Neural cell (in vitro differentiated cells): ENCODE data around the gene SLC38A4.

ENCODE experiments used
- CTCF ChIP-seq: fragments of 450-650 bp; IDR thresholded peaks from 2 replicates; pipeline ENCODE4 v1.5.1; 2014; ENCODE audit warnings: antibody characterized with exemption, mild to moderate bottlenecking, moderate library complexity; ENCODE audit not compliant: poor library complexity, severe bottlenecking
- EP300 ChIP-seq: fragments of 450-650 bp; conservative IDR thresholded peaks from 2 replicates; pipeline ENCODE4 v1.6.1; 2014; ENCODE audit warnings: antibody characterized with exemption, mild to moderate bottlenecking, moderate library complexity; ENCODE audit not compliant: poor library complexity, severe bottlenecking
- EZH2 ChIP-seq: fragments of 200-600, 300-800 bp; shearing (Covaris generic), sonication (generic); IDR thresholded peaks from 2 replicates; pipeline ENCODE4 v1.6.1; 2014; ENCODE audit warnings: antibody characterized with exemption, low read length, borderline replicate concordance, mild to moderate bottlenecking; ENCODE audit not compliant: insufficient read depth, poor library complexity, severe bottlenecking
- MXI1 ChIP-seq: fragments of 450-650 bp; conservative IDR thresholded peaks from 2 replicates; pipeline ENCODE4 v1.6.1; 2014; ENCODE audit warnings: antibody characterized with exemption, mild to moderate bottlenecking; ENCODE audit not compliant: poor library complexity, severe bottlenecking
- POLR2AphosphoS5 ChIP-seq: IDR thresholded peaks from 2 replicates; pipeline ENCODE4 v1.6.1; 2012
- RAD21 ChIP-seq: fragments of 450-650 bp; conservative IDR thresholded peaks from 2 replicates; pipeline ENCODE4 v1.6.1; 2014; ENCODE audit warnings: antibody characterized with exemption, mild to moderate bottlenecking, moderate library complexity
- SMC3 ChIP-seq: fragments of 450-650 bp; conservative IDR thresholded peaks from 2 replicates; pipeline ENCODE4 v1.6.1; 2014; ENCODE audit warnings: antibody characterized with exemption, mild to moderate bottlenecking, moderate library complexity; ENCODE audit not compliant: poor library complexity
- TAF1 ChIP-seq: IDR thresholded peaks from 2 replicates; pipeline ENCODE4 v1.6.1; 2012; ENCODE audit warnings: low read depth
- TF ChIP-seq, protein P1 (sequence below): IDR thresholded peaks from 2 replicates; pipeline ENCODE4 v1.6.1; 2012; ENCODE audit warnings: borderline replicate concordance

DNA sequence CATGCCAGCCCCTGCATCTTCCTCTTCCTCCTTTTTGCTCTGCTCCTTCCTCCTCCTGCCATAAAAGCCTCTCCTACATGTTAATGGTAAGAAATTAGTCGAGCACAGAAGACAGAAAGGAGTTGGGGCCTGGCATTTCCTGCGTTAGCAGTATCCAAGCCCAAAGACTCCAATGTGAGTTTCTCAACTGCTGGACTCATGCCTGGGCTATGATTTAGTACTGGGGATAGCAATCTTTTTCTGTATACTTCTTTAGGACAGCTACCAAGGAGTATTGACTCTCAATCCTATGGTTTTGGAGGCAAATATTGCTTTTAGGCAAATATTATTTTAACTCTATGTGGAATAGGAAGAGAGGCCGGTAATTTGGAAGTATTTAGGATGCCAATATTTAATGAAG lies 18.0 kb upstream of the SLC38A4 start:
- TF ChIP-seq CTCF (no peak), RAD21 (no peak), EP300 (no peak), EZH2 (no peak), POLR2AphosphoS5 (no peak), SMC3 (no peak), MXI1 (no peak), TAF1 (no peak)
- TF ChIP-seq, protein P1, sequence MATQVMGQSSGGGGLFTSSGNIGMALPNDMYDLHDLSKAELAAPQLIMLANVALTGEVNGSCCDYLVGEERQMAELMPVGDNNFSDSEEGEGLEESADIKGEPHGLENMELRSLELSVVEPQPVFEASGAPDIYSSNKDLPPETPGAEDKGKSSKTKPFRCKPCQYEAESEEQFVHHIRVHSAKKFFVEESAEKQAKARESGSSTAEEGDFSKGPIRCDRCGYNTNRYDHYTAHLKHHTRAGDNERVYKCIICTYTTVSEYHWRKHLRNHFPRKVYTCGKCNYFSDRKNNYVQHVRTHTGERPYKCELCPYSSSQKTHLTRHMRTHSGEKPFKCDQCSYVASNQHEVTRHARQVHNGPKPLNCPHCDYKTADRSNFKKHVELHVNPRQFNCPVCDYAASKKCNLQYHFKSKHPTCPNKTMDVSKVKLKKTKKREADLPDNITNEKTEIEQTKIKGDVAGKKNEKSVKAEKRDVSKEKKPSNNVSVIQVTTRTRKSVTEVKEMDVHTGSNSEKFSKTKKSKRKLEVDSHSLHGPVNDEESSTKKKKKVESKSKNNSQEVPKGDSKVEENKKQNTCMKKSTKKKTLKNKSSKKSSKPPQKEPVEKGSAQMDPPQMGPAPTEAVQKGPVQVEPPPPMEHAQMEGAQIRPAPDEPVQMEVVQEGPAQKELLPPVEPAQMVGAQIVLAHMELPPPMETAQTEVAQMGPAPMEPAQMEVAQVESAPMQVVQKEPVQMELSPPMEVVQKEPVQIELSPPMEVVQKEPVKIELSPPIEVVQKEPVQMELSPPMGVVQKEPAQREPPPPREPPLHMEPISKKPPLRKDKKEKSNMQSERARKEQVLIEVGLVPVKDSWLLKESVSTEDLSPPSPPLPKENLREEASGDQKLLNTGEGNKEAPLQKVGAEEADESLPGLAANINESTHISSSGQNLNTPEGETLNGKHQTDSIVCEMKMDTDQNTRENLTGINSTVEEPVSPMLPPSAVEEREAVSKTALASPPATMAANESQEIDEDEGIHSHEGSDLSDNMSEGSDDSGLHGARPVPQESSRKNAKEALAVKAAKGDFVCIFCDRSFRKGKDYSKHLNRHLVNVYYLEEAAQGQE: no peak
